T47D (cell line): ENCODE results near the gene ANKH.
A peak's percentile ranks its signal among the peaks of the same experiment; 100 is the strongest.

Experiments
- DNase-seq, 2 experiments: peaks; one replicate each; pipeline versions ENCODE4 v3.0.0 to v3.0.0-alpha.2; 2011 to 2012; ENCODE audit warnings: low read depth in 1 of 2, low spot score in 1 of 2
- JUND ChIP-seq: IDR thresholded peaks from 2 replicates; pipeline ENCODE4 v1.6.1; 2012; ENCODE audit warnings: low read depth
- in situ Hi-C: cut with HindIII; loops from 2 replicates; pipeline ENCODE4 v1.10.0; 2016; ENCODE audit warnings: low sequenced_read_pairs, low pct_unique_long_range_greater_than_20kb

The ANKH gene

GRCh38 chr5:14732991-14733390, 138.6 kb downstream of the ANKH start:
- no peak for DNase-seq
- in situ Hi-C loops = no loop called here
- no peak for TF ChIP-seq JUND

DNA sequence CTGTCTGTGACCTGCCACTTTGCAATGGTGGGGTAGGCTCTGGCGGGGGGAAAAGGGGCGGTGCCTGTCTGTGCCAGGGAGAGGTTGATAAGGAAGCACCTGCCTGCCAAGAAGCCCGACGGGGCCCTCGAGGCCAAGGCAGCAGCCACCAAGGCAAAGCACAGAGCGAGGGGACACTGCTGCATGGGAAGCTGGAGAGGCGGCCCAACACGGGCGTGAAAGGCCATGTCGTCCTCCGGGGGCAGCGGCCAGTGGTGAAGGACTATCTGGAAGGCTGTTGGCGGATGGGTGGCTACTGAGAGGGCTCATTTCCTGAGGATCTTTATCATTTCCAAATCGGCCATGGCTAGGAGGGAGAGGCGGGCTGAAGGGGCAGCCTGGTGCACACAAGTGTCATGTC, 140.7 kb downstream of the ANKH start:
- in situ Hi-C loops = no loop called here
- TF ChIP-seq JUND = no peak
- no peak for DNase-seq

- no peak for DNase-seq
- in situ Hi-C loops = no loop called here
- no peak for TF ChIP-seq JUND
Observed at GRCh38 chr5:14730466-14730865, 141.1 kb downstream of the ANKH start.

- no peak for TF ChIP-seq JUND
- DNase-seq = no peak
- in situ Hi-C loops = no loop called here
Observed at GRCh38 chr5:14729448-14730385, 141.9 kb downstream of the ANKH start.

DNA sequence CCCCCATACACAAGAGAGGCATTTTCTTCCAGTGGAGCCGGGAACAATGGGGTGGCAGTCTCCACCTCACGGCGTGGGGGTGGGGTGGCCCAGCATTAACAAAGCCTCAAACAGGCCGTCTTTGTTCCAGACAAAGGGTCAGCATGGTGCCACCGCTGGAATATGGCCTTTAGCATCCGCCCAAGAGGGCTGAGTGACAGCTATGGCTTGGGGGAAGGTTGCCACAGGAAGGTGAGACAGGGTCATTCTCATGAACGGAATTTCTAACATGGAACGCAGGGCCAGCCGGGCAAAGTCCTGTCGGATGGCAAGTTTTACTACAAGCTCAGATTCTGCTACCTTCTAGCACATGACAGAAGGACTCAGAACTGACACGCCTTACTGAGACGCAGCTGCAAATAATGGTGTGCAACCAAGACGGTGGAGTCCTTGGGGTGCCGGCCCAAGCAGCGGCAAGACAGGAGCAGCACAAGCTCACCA, 143.1 kb downstream of the ANKH start:
- DNase-seq = no peak
- no peak for TF ChIP-seq JUND

DNA sequence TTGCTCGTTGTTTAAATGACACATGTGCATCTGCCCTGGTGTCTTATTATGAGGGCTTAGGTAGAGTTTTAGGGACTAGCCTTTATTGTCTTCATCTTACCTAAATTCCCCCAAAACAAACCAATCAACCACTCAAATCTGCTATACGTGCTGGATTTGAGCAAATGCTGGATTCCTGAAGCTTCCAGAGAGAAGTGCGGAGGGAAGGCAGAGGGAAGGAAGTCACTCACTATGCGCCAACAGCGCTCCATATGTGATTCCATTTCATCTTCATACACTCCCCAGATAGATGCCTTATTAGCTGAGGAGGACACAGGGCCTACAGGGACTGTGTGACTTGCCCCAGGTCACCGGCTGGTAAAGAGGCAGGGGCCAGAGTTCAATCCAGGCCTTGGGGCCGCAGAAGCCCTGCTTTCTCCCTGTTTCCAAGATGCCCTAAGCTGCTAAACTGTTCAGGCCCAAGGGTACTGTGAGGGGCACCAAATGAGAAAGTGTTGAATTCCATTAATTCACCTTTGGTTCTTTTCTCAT, 143.6 kb downstream of the ANKH start:
- in situ Hi-C loops = no loop called here

More for the DNA sequence above, 143.1 kb downstream of the ANKH start:
- in situ Hi-C loops = no loop called here

GRCh38 chr5:14727428-14727865, 144.1 kb downstream of the ANKH start:
- DNase-seq = peak; percentile 59 to 79
- in situ Hi-C loops = no loop called here
- no peak for TF ChIP-seq JUND

More for the DNA sequence above, 143.6 kb downstream of the ANKH start:
- no peak for TF ChIP-seq JUND
- no peak for DNase-seq

GRCh38 chr5:14726066-14726838, 145.3 kb downstream of the ANKH start:
- in situ Hi-C loops = no loop called here
- DNase-seq = no peak
- TF ChIP-seq JUND = no peak

GRCh38 chr5:14724633-14725032, 146.9 kb downstream of the ANKH start:
- in situ Hi-C loops = no loop called here
- no peak for DNase-seq
- TF ChIP-seq JUND = no peak

GRCh38 chr5:14723701-14724132, 147.9 kb downstream of the ANKH start:
- in situ Hi-C loops = no loop called here
- DNase-seq = no peak
- no peak for TF ChIP-seq JUND

- in situ Hi-C loops = no loop called here
- no peak for TF ChIP-seq JUND
Observed at GRCh38 chr5:14722923-14723322, 148.7 kb downstream of the ANKH start.

DNA sequence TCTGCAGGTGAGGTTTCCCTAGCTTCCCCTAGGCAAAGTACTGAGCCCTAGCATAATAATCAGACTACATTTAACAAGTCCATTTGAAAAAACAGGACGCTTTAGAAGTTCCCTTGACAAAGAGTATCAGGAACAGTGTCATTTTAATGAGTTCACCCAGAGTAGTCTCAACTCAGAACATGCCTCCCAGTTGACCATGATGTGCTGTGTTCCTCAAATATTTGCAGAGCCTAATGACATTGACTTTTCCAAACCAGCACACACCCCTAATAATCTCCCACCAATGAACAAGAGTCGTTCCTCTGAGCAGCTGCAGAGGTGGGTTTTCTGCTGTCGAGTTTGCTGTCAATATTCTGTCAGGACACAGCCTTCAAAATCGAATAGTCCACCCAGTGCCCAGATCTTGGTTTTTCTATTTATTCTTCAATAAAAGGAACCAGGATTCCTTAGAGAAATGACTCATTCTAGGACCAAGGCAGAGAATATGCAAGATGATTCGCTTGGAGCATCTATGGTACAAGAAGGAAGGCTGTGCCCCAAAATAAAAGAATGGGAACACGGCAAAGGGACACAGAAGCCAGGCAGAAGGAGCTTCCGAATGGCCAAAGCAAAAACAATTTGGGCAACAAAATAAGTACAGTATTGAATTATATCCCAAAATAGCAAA, 149.5 kb downstream of the ANKH start:
- in situ Hi-C loops = no loop called here
- no peak for TF ChIP-seq JUND
- no peak for DNase-seq

More at GRCh38 chr5:14722923-14723322, 148.7 kb downstream of the ANKH start:
- DNase-seq = no peak
